Endodermal cell (in vitro differentiated cells): ENCODE measurements around the gene UBE2D2. TPM values are rescaled to one million over a fixed set of nuclear protein-coding genes. Genes with fewer than 3 reads are reported as not detected.
A peak's percentile ranks its signal among the peaks of the same experiment; 100 is the strongest.

ENCODE experiments used
- DNase-seq: peaks from one replicate; pipeline ENCODE4 v3.0.0-alpha.2; 2017
- H3K27ac ChIP-seq: 2 replicates; pipeline ENCODE4 v1.5.1; 2013; ENCODE audit warnings: mild to moderate bottlenecking, low read depth, low read length, moderate library complexity
- H3K27me3 ChIP-seq: 2 replicates; pipeline ENCODE4 v1.6.1; 2013; ENCODE audit warnings: mild to moderate bottlenecking, low read length, moderate library complexity; ENCODE audit not compliant: insufficient read depth, control insufficient read depth, poor library complexity, severe bottlenecking
- H3K36me3 ChIP-seq: 2 replicates; pipeline ENCODE4 v1.7.0; 2013; ENCODE audit warnings: mild to moderate bottlenecking, low read length, moderate library complexity; ENCODE audit not compliant: control insufficient read depth, insufficient read depth
- H3K4me1 ChIP-seq: one replicate; pipeline ENCODE4 v1.7.0; 2013; ENCODE audit warnings: low read length; ENCODE audit not compliant: control insufficient read depth, insufficient read depth
- H3K4me3 ChIP-seq: 2 replicates; pipeline ENCODE4 v1.5.1; 2013; ENCODE audit warnings: mild to moderate bottlenecking, low read length, moderate library complexity
- H3K9ac ChIP-seq: 2 replicates; pipeline ENCODE4 v1.6.1; 2013; ENCODE audit warnings: mild to moderate bottlenecking, low read length, moderate library complexity; ENCODE audit not compliant: poor library complexity, severe bottlenecking; ENCODE audit errors: extremely low read depth
- H3K9me3 ChIP-seq: 2 replicates; pipeline ENCODE4 v1.6.1; 2013; ENCODE audit warnings: mild to moderate bottlenecking, low read length, moderate library complexity; ENCODE audit not compliant: control insufficient read depth
- H3K27ac Mint-ChIP-seq: 2 replicates; pipeline ENCODE4 v1.8.0; 2020; ENCODE audit warnings: mixed read lengths
- H3K27me3 Mint-ChIP-seq: 2 replicates; pipeline ENCODE4 v1.8.0; 2021; ENCODE audit warnings: mild to moderate bottlenecking, mixed read lengths; ENCODE audit not compliant: insufficient read depth
- H3K36me3 Mint-ChIP-seq: 2 replicates; pipeline ENCODE4 v1.8.0; 2020; ENCODE audit warnings: low read depth, mixed read lengths
- H3K4me1 Mint-ChIP-seq: 2 replicates; pipeline ENCODE4 v1.8.0; 2020; ENCODE audit warnings: mixed read lengths
- H3K4me3 Mint-ChIP-seq: 2 replicates; pipeline ENCODE4 v1.8.0; 2020; ENCODE audit warnings: mild to moderate bottlenecking, moderate library complexity, mixed read lengths
- H3K9me3 Mint-ChIP-seq: 2 replicates; pipeline ENCODE4 v1.8.0; 2020; ENCODE audit warnings: mild to moderate bottlenecking, mixed read lengths
- WGBS, 2 experiments: methylation state at CpG; one replicate each; pipeline versions ENCODE4 v1.1.5 to v1.1.7; 2013; ENCODE audit warnings: missing lambda C conversion rate in 2 of 2, mixed read lengths in 1 of 2; ENCODE audit not compliant: insufficient coverage in 1 of 2, insufficient read length in 1 of 2; 5-methylcytosine and 5-hydroxymethylcytosine counted together
- total RNA-seq, 2 donors: library from RNA; stranded (reverse); fragmentation: NEBNext Ultra II Directional in 1 of 2; extraction: Animal tissue kit (Norgen Biotek cat#: 25700) in 1 of 2; gene quantifications; 2 replicates in 1 of 2; 3 replicates in 1 of 2; pipeline ENCODE4 v1.2.1, GENCODE V29; 2021
- TF ChIP-seq, protein P1 (sequence below): fragments of 200-600 bp; sonication (generic); conservative IDR thresholded peaks from 2 replicates; pipeline ENCODE4 v1.5.0; 2021; ENCODE audit warnings: antibody characterized with exemption, mild to moderate bottlenecking

Gene UBE2D2
- total RNA-seq, 2 donors from 2014 or later = 172 to 202 TPM

DNA sequence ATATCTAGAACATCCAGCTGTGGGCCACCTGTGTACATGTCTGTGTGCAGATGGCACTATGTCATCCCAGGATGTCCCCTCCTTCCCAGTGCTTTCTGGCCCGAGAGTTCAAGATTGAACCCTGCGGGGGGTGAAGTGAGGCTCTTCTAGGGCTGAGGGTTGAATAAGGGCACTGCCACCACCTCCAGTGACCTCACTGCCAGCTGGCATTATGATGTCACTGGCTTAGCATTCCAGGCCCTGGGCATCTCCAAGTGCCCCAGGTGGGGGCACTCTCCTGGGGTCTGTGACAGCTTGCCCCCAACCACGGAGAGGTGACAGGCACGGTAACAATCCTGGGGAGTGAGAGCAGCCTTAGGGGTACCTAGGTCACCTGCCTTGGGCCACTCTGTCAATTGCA, 114.1 kb downstream of the UBE2D2 start:
- no peaks in the 10 kb centered on the region for H3K9me3 ChIP-seq
- Mint-ChIP-seq H3K9me3 (no peaks in the 10 kb centered on the region), H3K4me1 (peaks cover 25% of the 10 kb centered on the region), H3K27ac (no peak overlapping the region), H3K36me3 (peaks cover 14% of the 10 kb centered on the region), H3K4me3 (no peak overlapping the region), H3K27me3 (no peaks in the 10 kb centered on the region)
- H3K36me3 ChIP-seq = no peaks in the 10 kb centered on the region
- H3K4me1 ChIP-seq = no peaks in the 10 kb centered on the region
- no peaks in the 10 kb centered on the region for H3K27me3 ChIP-seq
- peak overlapping the region; percentile 61 for H3K27ac ChIP-seq
- DNase-seq = no peak
- WGBS, 2 experiments = 95 to 100% methylated on average over 2 to 4 of the region's 4 CpGs
- TF ChIP-seq, protein P1, sequence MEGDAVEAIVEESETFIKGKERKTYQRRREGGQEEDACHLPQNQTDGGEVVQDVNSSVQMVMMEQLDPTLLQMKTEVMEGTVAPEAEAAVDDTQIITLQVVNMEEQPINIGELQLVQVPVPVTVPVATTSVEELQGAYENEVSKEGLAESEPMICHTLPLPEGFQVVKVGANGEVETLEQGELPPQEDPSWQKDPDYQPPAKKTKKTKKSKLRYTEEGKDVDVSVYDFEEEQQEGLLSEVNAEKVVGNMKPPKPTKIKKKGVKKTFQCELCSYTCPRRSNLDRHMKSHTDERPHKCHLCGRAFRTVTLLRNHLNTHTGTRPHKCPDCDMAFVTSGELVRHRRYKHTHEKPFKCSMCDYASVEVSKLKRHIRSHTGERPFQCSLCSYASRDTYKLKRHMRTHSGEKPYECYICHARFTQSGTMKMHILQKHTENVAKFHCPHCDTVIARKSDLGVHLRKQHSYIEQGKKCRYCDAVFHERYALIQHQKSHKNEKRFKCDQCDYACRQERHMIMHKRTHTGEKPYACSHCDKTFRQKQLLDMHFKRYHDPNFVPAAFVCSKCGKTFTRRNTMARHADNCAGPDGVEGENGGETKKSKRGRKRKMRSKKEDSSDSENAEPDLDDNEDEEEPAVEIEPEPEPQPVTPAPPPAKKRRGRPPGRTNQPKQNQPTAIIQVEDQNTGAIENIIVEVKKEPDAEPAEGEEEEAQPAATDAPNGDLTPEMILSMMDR = no peak
- no peak overlapping the region for H3K4me3 ChIP-seq
- H3K9ac ChIP-seq = no peak overlapping the region

DNA sequence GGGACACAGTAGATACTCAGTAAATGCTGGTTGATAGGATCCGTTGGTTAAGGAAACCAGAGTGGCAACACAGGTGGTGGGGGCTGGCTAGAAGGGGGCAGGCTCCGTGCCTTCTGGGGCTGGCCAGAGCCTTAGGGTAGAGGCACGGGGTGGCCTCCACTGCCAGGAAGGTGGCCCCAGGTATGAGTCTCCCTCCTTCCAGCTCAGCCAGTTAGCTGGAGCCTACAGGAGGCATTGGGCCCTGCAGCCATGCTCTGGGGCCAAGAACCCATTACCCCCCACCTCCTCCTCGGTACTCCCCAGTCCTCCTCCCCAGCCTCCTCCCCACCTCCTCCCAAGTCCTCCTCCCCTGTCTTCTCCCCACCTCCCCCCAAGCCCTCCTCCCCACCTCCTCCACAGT, 114.7 kb downstream of the UBE2D2 start:
- Mint-ChIP-seq H3K27me3 (no peaks in the 10 kb centered on the region), H3K9me3 (no peaks in the 10 kb centered on the region), H3K36me3 (peaks cover 13% of the 10 kb centered on the region), H3K4me3 (no peak overlapping the region), H3K27ac (no peak overlapping the region), H3K4me1 (peaks cover 18% of the 10 kb centered on the region)
- Histone ChIP-seq H3K4me1 (no peaks in the 10 kb centered on the region), H3K4me3 (no peak overlapping the region), H3K27me3 (no peaks in the 10 kb centered on the region), H3K9ac (no peak overlapping the region), H3K9me3 (no peaks in the 10 kb centered on the region), H3K36me3 (no peaks in the 10 kb centered on the region), H3K27ac (peak overlapping the region; percentile 61)
- TF ChIP-seq, protein P1 = no peak
- 82 to 92% methylated on average over 4 of the region's 4 CpGs for WGBS, 2 experiments
- DNase-seq = no peak

DNA sequence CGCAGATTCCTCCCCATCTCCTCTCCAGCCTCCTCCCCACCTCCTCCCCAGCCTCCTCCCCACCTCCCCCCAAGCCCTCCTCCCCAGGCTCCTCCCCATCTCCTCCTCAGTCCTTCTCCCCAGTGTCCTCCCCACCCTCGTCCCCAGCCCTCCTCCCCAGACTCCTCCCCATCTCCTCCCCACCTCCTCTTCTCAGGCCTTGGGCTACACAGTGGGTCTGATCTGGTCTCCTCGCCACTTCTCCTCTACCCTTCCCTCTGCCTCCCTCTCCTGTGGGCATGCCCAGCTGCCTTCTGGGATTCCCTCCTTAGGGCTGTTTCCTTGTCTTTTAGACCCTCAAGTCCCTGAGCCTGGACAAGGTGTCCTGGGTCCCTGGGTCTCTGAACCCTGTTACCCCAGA, 115.3 kb downstream of the UBE2D2 start:
- Mint-ChIP-seq H3K4me1 (peaks cover 17% of the 10 kb centered on the region), H3K27me3 (no peaks in the 10 kb centered on the region), H3K9me3 (no peaks in the 10 kb centered on the region), H3K4me3 (no peak overlapping the region), H3K36me3 (peaks cover 19% of the 10 kb centered on the region), H3K27ac (no peak overlapping the region)
- Histone ChIP-seq H3K9ac (no peak overlapping the region), H3K27ac (peak overlapping the region; percentile 100), H3K27me3 (no peaks in the 10 kb centered on the region), H3K9me3 (no peaks in the 10 kb centered on the region), H3K4me3 (no peak overlapping the region), H3K36me3 (no peaks in the 10 kb centered on the region), H3K4me1 (no peaks in the 10 kb centered on the region)
- TF ChIP-seq, protein P1 = no peak
- DNase-seq = no peak
- 67 to 92% methylated on average over 2 of the region's 3 CpGs for WGBS, 2 experiments
